GM18873 (cell line): ENCODE data around the gene RAB22A.
A peak's percentile ranks its signal among the peaks of the same experiment; 100 is the strongest.

Experiments used
- ATAC-seq: cut with Tn5 transposase; IDR thresholded peaks from one replicate; pipeline ENCODE4 v1.9.1; 2021; ENCODE audit warnings: mild to moderate bottlenecking, moderate library complexity, moderate number of reproducible peaks; ENCODE audit not compliant: unreplicated experiment, low FRiP score

RAB22A gene

GRCh38 chr20:58309591-58310290 is at the start of gene RAB22A:
Gene RAB22A (plus strand): TSS chr20:58309715. CDS start chr20:58309977, 262 bp downstream.
- ATAC-seq: peak; percentile 38

- ATAC-seq: no peak
These were observed 49.5 kb upstream of the RAB22A start for GRCh38 chr20:58260006-58260405.

GRCh38 chr20:58261660-58262059 is 47.9 kb upstream of the RAB22A start:
- no peak for ATAC-seq

GRCh38 chr20:58264271-58264670 is 45.2 kb upstream of the RAB22A start:
- ATAC-seq: no peak

- no peak for ATAC-seq
These were observed 41.9 kb upstream of the RAB22A start for GRCh38 chr20:58267389-58268215.

GRCh38 chr20:58268421-58268821 is 41.1 kb upstream of the RAB22A start:
- no peak for ATAC-seq

GRCh38 chr20:58268936-58269619 is 40.4 kb upstream of the RAB22A start:
- no peak for ATAC-seq

GRCh38 chr20:58271606-58272351 is 37.7 kb upstream of the RAB22A start:
- no peak for ATAC-seq

GRCh38 chr20:58274384-58274783 is 35.1 kb upstream of the RAB22A start:
- ATAC-seq: no peak

- no peak for ATAC-seq
These were observed 32.4 kb upstream of the RAB22A start for GRCh38 chr20:58277107-58277506.

GRCh38 chr20:58277578-58278472 is 31.7 kb upstream of the RAB22A start:
- ATAC-seq: no peak

- no peak for ATAC-seq
These were observed 22.8 kb upstream of the RAB22A start for GRCh38 chr20:58286729-58287128.

- ATAC-seq: no peak
These were observed 21.9 kb upstream of the RAB22A start for GRCh38 chr20:58287638-58288037.

GRCh38 chr20:58289143-58289542 is 20.4 kb upstream of the RAB22A start:
- ATAC-seq: no peak

GRCh38 chr20:58293453-58293852 is 16.1 kb upstream of the RAB22A start:
- no peak for ATAC-seq

GRCh38 chr20:58294497-58295455 is 14.7 kb upstream of the RAB22A start:
- ATAC-seq: no peak

- no peak for ATAC-seq
These were observed 13.3 kb upstream of the RAB22A start for GRCh38 chr20:58296051-58296837.

- no peak for ATAC-seq
These were observed 12.1 kb upstream of the RAB22A start for GRCh38 chr20:58297394-58297793.
